GM18868 (cell line): ENCODE measurements around the gene HHATL.

Source experiments
- ATAC-seq: cut with Tn5 transposase; IDR thresholded peaks from one replicate; pipeline ENCODE4 v1.9.1; 2021; ENCODE audit warnings: mild to moderate bottlenecking, moderate library complexity; ENCODE audit not compliant: unreplicated experiment

The HHATL gene

DNA sequence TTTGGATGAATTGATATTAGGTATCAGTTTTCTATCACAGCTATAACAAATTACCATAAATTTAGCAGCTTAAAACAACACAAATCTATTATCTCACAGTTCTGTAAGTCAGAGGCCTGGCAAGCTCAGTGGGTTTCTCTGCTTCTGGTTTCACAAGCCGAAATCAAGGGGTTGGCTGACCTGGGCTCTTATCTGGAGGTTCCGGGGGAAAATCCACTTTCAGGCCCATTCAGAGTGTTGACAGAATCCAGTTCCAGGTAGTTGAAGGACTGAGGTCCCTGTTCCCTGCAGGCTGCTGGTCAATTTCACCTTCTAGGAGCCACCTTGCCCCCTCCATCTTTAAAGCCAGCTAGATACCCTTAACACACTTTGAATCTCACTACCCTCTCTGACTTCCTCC lies 11.1 kb upstream of the HHATL start:
- ATAC-seq: no peak

DNA sequence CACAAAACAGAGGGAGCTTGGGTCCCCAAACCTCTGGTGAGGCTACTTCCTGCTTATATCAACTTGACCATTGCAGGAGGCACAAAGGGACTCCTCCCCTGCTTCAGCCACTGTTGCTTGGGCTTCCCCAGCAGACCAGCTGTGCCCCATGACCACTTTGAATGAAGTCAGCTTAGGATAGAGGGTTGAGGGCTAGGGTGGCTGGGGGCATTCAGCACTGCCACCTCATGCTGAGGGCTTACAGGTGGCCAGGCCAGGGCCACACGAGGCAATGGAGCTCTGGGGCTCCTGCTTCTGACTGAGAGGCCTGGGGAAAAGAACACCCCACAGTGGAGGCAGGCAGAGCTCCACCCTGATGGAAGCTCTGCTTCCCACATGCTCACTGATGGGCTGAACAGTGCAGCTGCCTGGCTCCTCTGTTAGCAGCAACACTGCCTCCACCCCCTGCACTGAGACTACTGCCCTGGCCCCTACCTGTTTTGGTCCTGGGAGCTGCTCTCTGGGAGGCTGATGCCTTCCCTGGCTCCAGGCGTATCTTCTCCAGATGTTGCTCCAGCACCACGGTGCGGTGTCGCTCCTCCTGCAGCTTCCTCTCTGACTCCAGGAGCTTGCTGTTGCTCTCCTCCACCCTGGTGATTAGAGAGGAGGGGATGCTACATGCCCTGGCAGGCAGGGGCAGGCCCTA lies 10.2 kb upstream of the HHATL start:
- no peak for ATAC-seq

DNA sequence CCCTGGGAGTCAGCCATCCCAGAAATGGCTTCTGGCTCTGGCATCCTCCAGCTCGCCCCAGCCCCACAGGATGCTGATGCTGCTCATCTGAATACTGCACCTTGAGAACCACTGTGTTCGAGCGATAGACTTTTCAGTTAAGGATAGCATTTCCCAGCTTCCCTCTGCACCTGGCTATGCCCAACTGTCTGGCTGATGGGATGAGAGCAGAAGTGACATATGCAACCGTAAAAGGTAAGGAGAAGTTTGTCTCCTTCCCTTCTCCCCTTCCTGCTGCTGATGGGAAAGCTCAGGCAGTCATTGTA lies 9.7 kb upstream of the HHATL start:
- no peak for ATAC-seq

DNA sequence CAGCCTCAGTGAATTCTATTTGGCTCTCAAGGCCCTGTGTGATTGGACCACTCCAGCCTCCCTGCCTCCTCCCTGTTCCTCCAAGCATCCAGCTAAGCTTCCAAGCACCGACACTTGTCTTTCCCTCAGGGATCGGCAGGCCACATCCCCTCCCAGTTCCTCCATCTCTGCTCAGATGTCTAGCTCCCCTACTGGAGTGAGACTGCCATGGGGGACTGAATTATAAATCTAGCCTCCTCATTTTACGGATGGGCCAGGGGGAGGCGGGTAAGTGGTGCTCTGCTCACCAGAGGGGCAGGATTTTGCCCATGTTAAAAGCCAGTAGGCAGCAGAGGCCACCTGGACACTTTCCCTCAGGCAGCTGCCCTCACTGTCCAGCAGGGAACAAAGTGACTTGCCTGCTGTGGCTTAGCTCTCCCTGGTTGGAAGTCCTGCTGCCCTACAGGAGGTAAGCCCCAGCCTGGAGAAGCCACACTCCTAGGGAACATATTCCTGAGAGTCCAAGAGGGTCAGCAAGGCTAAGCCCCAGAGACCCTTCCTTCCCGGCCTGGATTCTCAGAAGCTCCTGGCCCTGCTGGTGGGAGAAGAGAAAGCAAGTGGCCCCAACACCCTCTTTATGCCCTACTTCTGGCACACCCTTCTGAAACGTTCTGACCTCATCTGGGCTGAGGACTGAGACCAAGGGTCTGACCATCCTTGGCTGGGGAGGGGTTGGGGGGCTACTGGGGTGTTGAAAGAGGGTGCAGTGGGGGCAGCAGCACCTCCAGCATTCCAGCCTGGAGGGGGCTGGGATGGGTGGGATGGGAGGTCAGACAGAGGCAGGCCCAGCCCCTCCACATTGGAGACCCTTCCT lies 9.1 kb upstream of the HHATL start:
- ATAC-seq: no peak

DNA sequence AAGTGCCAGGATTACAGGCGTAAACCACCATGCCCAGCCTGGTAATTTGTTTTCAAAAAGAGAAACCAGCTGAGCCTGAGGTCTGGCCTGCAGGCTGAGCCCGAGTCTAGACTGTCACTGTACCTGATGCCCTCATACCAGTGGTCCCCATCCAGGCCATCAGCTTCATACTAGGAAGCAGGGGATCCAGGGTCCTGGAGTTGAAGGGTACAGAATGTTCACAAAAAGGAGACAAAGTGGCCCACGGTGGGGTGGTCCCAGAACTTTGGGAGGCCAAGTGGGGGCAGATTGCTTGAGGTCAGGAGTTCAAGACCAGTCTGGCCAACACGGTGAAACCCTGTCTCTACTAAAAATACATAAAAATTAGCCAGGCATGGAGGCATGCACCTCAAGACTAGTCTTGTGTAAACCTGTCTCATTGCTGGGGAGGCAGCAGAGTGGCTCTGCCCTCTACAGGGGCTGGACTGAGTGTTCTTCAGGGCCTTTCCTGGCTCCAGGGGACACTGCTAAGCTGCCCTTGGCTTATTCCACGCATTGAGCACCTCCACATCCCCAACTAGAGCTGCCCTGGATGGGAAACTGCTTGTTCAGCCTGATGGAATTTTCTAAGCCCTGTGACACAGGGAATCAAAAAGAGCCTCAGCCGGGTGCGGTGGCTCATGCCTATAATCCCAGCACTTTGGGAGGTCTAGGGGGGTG lies 7.9 kb upstream of the HHATL start:
- no peak for ATAC-seq

DNA sequence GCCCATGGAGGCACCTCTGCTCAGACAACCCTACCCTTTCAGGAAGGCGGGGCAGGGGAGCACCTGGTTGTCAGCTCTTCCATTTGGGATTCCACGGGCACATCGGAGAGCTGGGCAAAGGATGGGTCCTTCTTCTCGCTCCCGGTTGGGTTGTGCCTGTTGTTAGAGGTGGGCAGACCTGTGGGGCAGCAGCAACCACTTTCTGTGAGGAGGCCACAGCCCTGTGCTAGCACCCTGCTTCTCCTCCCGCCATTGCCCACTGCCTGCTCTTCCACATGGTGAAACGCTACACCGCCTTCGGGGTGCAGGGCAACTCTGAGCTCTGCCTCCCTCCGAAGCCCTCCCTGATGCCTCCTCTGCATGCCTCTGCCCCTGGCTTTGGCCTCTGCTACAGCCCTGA lies 7.0 kb upstream of the HHATL start:
- no peak for ATAC-seq

DNA sequence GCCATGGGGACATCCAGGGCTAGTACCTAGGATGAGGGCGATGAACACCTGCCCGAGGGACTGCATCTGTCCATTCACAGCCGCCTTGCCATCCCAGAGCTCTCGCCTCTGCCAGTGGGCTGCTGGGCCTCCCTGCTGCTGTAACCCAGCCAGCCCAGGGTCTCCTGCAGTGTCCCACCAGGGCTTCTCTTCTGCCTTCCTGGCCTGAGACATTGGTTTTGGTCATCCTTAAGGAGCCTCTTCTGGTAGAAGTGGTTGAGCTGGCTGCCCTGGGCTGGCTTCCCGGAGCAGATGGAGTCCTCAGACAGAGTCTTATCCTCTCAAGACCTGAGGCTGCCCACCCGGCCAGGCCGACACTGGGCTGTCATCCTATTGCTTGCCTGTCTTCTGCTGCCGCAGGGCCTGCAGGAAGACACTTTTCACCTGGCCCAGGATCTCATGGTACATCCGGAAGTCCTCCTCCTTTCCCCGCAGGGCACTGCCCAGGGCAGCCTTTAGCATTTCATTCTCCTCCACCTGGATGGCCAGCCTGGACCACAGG lies 6.1 kb upstream of the HHATL start:
- no peak for ATAC-seq

DNA sequence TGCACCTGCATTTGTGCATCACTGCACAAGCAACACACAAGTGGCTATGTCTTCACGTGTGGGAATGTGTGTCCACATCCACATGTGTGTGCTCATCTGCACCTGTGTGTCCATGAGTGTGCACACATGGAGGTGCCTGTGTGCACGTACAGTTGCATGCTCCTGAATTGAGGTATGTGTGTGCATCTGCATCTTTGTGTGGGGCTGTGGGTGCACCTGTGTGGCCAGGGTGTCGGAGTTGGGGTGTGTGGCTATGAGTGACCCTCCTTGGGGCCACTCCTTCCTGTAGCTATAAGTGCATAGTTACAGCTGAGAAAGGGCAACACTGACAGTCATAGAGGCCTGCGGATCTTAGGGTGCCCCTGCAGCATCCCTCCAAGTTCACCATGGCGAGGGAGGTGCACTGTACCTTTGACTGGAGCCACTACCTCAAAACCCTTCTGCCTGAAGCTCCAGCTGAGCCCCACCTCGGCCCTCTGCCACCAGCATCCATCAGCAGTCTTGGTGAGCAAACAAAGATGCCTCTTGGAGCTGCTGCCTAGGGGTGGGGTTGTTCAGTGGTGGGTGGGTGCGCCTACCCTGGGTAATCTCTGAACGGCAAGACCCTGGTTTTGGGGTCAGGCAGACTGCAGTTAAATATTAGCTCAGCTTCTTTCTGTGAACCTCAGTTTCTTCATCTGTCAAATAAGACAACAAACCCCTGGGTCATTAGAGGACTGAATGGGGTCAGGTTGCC lies 5.2 kb upstream of the HHATL start:
- ATAC-seq: no peak

DNA sequence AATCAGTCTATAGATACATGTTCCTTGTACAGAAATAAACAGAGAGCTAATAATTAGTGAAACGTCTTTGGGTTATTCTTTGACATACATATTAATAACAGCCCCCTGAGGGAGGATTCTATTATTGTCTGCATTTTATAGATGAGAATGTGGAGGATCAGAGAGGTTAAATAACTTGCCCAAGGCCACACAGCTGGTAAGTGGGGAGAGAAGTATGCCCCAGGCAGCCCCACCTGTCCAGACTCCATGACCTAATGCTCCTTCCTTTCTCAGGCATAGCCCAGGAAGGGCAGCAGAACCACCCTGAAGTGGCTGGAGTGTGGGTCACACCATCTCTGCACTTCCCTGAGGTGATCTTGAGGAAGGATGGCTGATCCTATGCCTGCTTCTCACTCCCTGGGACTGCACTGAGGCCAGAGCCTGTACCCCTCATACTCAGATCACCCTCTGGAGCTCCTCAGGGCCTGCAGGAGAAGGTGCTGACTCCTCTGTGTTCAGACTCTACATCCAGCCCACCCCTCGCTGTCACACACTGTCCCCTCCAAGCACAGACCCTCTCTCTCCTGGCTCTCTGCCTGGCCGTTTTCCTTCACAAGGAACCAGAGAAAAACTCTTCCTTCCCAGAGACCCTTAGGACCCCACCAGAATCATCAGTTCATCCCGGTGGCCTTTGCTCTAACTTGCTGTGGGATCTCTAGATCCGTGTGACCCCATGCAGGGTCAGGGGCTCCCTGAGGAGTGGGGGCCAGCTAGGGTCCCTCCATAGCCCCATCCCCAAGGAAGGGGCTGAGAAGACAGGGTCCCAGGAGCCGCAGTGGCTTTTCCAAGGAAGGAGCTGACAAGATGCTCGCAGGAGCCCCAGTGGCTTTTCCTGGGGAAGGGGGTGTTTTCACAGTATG lies 4.4 kb upstream of the HHATL start:
- ATAC-seq: no peak

DNA sequence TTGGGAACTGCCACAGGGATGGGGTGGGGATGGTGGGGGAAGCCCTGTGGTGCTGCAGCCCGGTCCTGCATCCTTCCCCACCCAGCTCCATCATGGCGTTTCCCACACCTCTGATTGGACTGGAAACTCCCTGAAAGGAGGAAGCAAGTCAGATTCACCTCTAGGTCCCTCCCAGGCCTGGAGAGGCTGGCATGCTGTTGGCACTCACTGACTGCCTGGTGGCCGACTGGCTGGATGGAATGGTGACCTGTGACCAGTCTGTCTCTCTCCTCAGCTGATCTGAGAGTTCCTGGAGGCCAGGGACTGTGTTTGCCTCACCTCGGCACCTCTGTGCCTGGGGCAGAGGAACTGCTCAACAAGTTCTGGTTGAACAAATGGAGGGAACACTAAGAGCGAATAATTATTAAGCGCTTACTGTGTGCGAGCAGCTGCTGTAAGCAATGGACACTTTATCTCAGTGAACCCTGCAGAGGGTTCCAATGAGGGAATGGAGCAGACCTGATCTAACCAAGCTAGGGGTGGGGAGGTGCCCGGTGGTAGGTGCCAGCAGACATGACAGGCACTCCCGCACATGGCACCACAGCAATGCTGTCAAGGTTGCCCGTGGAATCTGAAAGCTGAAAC lies 3.5 kb upstream of the HHATL start:
- ATAC-seq: no peak

DNA sequence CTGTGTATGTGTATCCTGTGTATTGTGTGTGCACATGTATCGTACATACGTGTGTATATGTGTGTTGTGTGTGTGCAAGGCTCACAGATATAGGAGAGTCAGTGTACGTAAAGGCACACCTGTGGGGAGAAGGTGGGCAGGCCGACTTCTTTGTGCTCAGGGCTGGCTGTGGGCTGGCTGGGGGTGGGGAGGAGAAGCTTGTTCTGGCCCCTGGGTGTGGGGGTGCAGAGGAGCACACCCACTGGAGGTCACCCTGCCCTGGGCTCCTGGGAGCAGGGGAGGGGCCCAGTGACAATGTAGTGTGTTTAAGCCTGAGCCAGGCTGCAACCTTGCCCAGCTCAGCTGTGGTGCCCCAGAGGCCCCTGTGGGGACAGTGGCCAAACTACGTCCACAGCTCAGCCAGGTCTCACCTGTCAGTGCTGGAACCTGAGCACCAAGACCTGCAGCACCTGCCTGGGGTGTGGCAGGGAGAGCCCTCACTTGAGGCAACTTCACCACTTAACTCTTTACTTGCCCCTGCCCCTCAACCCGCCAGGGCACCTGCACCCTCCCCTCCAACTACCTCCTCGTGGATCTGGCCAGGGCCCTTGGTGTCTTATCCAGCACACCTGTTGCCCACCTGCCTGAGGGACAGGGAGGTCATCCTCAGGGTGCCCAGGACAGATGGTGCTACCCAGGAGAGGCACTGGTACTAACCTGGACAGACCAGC lies 2.6 kb upstream of the HHATL start:
- no peak for ATAC-seq

DNA sequence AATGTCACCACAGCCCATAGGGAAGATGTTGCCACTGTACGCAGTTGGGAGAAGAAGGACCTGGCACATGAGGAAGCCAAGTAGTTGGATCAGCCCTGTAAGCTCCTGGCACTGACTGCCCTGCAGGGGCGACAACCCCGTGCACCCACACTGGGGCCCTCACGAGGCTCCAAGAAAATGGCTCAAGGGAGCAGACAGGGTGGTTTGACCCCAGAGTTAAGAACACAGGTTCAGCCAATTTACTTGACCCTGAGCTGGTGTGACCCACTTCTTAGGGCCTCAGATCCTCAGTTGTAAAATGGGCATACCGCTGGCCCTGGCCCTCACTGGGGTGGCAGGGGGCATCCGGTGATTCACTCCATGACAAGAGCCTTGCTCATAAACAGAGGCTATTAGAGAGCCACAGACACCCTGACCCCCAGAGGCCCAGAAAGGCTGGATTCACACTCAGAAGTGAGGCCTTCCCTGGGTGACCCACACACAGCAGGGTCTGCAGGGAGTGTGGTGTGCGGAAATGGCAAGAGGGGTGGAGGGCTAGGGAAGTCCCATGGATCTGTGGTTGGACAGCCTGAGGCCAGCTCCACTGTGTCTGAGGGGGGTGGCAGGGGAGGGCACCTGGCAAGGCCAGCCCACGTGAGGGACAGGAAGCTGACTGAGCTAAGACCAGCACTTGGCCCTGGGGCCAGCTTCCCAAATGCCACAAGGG lies 1.7 kb upstream of the HHATL start:
- no peak for ATAC-seq

DNA sequence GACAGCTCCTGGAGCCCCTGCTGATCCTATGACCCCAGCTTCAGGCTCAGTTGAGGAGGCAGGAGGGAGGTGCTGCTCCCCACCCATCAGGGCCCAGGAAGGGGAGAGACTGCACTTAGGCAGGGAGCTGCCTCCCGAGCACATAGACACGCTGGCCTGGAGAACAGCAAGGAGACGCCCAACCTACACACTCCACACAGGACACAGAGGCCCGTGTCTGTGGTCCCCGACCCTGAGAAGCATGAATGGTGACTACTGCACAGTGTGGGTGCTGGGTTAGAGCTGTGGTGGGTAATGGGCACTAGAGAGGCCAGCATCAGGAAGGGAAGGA lies 1.1 kb upstream of the HHATL start:
- no peak for ATAC-seq

DNA sequence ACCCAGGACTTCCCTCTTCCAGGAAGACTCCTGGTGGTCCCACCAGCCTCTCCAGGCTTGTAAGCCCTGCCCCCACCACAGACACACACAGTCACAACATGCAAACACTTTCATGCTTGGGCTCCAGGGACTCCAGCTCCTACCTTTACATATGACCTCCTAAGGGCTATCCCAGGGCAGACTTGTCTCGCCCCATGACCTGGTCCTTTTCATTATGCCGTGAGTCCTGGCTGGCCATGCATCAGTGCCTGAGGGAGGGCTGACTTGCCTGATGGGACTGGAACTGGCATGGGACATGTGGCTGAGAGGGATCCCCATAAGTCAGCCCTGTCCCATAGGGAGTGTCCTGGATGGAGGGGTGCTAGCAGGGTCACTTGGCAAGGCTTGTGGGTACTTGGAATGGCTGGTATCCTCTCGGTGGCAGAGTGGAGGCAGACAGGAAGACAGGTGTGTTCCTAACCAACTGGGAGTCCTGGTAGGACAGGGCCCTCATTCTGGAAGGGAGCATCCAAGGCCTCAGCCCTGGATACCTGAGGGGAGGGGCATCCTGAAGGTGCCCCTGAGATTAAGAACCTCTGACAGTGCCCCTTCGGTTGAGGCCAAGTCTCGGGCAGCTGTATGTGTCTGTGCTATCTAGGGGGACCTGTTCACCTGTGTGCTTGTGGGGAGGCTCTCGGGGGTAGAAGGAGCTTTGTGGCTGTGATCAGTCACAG lies 540 bp upstream of the HHATL start:
- ATAC-seq: no peak

DNA sequence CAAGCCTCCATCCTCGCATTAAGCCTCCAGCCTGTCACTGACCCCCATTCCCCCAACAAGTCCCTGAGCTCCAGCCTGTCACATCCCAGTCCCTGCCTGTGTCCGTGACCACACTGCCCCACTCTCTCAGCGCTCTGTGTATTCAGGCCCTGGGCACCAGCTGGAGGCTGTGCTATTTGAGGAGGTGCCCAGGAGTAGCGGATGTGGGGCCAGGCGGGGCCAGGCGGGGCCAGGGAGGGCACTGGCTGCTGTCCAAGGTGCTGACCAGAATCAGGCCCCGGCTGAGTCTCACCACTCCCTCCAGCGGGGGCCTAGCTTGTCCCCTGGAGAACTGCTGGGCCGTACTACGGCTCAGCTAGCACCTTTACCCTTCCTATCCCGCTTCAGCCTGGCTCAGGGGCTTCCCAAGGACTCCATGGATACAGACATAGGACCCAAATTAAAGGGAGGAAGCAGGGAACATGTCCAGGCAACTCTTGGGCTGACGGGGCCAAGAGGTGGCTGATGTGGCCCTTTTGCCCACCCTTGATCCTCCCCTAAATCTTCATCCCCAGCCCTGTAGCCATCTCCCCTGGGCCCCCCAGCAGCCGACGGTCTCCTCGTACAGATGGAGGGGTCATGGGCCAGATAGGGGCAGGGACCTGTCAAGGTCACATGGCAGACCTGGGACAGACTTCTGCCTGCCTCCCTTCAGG lies 1.1 kb downstream of the HHATL start:
- ATAC-seq: no peak

DNA sequence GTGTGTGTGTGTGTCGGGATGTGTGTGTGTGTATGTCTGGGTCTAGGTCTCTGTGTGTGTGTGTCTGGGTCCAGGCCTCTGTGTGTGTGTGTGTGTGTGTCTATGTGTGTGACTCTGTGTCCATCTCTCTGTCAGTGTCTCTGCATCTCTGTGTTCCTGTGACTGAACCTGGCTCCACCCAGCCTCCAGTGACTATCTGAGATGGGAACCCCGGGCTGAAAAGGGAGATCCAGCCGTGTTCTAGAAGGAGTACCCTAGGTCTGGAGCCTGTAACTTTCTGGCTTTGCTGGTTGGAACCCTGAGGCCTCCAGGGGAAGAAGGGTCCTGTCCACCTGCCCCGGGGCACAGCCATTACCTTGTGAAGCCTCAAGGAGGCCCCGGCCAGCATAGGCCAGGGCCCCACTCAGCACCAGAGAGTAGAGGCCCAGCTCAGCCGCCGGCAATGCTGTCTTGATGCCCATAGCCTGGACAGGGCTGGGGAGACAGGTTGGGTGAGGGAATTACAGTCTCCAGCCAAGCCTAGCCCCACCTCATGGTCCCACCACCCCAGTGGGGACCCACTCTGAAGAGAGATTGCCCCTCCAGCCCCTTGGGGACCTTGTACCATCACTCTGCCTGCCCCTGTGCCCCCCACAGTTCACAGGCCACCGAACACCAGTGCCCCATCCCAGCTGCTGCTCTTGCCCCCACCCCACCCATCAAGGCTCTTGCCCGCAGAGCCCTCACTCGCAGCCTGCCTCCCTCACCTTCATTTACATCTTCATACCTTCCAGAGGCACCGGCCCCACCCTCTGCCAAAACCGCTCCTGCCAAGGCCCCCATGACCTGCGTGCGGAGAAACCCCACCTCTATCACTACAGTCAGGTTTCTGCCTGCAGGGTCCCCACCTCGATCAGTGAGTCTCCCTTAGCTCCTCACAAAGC lies 2.0 kb downstream of the HHATL start:
- no peak for ATAC-seq
